Lower lobe of right lung (tissue), 2 donors: ENCODE data around the gene ACTG2. TPM values are rescaled to one million over a fixed set of nuclear protein-coding genes. Genes with fewer than 3 reads are reported as not detected.

Experiments used
- ATAC-seq, 2 donors: fragments of 200-7000 bp; cut with Tn5 transposase; one replicate each; pipeline ENCODE4 v1.9.1; 2020 to 2022; ENCODE audit warnings: mild to moderate bottlenecking in 2 of 2, moderate library complexity in 2 of 2
- DNase-seq: peaks from one replicate; pipeline ENCODE4 v3.0.0-alpha.2; 2020
- H3K27ac ChIP-seq: fragments of 200-600 bp; one replicate; pipeline ENCODE4 v1.8.0; 2022
- H3K27me3 ChIP-seq: fragments of 200-600 bp; one replicate; pipeline ENCODE4 v1.8.0; 2022; ENCODE audit warnings: low read depth
- H3K36me3 ChIP-seq: fragments of 200-600 bp; one replicate; pipeline ENCODE4 v1.8.0; 2022; ENCODE audit warnings: mild to moderate bottlenecking
- H3K4me1 ChIP-seq: fragments of 200-600 bp; one replicate; pipeline ENCODE4 v1.8.0; 2022
- H3K4me3 ChIP-seq: fragments of 200-600 bp; one replicate; pipeline ENCODE4 v1.8.0; 2022; ENCODE audit warnings: mild to moderate bottlenecking
- H3K9me3 ChIP-seq: fragments of 200-600 bp; one replicate; pipeline ENCODE4 v1.8.0; 2022
- intact Hi-C: fragments of 100-400 bp; cut with DNase I; formaldehyde crosslinking; loops from one replicate; pipeline ENCODE4 v1.11.0; 2022
- total RNA-seq: library from RNA; stranded (reverse); fragmentation: NEBNext Ultra II Directional; extraction: Animal tissue kit (Norgen Biotek cat#: 25700); gene quantifications from one replicate; pipeline ENCODE4 v1.2.1, GENCODE V29; 2021
- TF ChIP-seq, protein P1 (sequence below): fragments of 200-600 bp; IDR thresholded peaks from one replicate; pipeline ENCODE4 v1.8.0; 2022; ENCODE audit warnings: antibody characterized with exemption, mild to moderate bottlenecking
- donor health status: DM: no; HTN: yes; CAD: no; lungs with severe emphysema.

Gene ACTG2
- total RNA-seq, 1 donor from 2014 or later = 22.2 TPM

DNA sequence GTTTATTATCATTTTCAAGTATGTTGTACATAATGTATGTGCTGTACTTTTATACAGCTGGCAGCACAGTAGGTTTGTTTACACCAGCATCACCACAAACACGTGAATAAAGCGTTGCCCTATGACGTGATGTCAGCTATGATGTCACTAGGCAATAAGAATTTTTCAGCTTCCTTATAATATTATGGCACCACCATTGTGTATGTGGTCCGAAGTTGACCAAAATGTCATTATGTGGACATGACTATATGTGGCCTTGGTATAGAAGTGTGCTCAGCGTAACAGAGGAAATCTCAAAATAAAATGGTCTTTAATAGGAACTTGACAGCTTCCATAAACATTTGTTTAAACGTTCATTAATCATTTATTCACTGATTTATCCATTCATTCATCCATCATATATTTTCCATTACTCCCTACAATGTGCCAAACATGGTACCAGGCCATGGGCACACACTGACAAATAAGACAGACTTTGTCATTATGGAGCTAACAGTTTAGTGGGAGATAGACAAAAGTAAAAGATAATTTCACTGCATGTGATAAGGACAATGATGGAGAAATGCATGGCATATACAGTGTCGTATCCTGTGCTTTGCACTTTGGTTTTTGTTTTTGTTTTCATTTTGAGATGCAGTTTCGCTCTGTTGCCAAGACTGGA is 18.9 kb downstream of the ACTG2 start:
- TF ChIP-seq, protein P1, sequence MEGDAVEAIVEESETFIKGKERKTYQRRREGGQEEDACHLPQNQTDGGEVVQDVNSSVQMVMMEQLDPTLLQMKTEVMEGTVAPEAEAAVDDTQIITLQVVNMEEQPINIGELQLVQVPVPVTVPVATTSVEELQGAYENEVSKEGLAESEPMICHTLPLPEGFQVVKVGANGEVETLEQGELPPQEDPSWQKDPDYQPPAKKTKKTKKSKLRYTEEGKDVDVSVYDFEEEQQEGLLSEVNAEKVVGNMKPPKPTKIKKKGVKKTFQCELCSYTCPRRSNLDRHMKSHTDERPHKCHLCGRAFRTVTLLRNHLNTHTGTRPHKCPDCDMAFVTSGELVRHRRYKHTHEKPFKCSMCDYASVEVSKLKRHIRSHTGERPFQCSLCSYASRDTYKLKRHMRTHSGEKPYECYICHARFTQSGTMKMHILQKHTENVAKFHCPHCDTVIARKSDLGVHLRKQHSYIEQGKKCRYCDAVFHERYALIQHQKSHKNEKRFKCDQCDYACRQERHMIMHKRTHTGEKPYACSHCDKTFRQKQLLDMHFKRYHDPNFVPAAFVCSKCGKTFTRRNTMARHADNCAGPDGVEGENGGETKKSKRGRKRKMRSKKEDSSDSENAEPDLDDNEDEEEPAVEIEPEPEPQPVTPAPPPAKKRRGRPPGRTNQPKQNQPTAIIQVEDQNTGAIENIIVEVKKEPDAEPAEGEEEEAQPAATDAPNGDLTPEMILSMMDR = no peak
- no peaks in the 10 kb centered on the region for H3K36me3 ChIP-seq
- no peaks in the 10 kb centered on the region for H3K27me3 ChIP-seq
- no peak overlapping the region for H3K27ac ChIP-seq
- no peak overlapping the region for H3K4me3 ChIP-seq
- no peaks in the 10 kb centered on the region for H3K4me1 ChIP-seq
- no peaks in the 10 kb centered on the region for H3K9me3 ChIP-seq
- ATAC-seq = no peak
- no peak for DNase-seq
- intact Hi-C loops = no loop called here

DNA sequence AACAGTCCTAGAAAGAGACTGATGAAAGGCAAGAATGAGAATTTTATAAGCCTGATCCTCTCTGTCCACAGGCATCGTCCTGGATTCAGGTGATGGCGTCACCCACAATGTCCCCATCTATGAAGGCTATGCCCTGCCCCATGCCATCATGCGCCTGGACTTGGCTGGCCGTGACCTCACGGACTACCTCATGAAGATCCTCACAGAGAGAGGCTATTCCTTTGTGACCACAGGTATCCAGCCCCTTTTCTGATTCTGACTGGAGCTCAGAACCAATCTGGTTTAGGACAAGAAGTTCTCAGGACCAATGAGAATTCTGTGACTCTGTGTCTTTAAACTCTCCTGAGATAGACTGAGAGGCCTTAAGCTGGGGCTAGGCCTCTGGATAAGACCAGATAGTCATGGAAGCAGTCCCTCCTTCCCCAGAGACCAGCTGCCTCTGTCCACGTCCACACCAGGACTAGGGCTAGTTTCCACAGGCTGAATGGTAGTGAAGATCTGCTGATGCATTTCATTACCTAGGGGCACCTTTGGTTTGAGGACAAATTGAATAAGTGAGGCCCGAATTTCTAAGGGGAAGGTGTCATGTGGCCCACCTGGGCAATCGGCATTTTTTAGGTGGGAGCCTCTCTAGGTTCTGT is 20.7 kb downstream of the ACTG2 start:
- ATAC-seq (no peak), DNase-seq (no peak)
- Histone ChIP-seq H3K36me3 (no peaks in the 10 kb centered on the region), H3K27me3 (no peaks in the 10 kb centered on the region), H3K27ac (no peak overlapping the region), H3K9me3 (no peaks in the 10 kb centered on the region), H3K4me3 (no peak overlapping the region), H3K4me1 (no peaks in the 10 kb centered on the region)
- intact Hi-C loops = no loop called here
- TF ChIP-seq, protein P1 = no peak

DNA sequence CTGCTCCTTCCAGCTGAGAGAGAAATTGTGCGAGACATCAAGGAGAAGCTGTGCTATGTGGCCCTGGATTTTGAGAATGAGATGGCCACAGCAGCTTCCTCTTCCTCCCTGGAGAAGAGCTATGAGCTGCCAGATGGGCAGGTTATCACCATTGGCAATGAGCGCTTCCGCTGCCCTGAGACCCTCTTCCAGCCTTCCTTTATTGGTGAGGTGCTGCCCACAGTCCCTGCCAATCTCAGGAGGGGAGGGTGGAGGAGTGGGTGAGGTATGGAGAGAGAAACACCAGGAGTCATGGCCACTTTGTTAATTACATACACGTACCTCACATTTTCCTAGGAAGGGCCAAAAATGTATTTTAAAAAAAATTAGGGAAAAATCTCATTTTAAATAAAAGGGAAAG is 21.9 kb downstream of the ACTG2 start:
- H3K4me1 ChIP-seq = no peaks in the 10 kb centered on the region
- H3K27me3 ChIP-seq = no peaks in the 10 kb centered on the region
- H3K9me3 ChIP-seq = no peaks in the 10 kb centered on the region
- DNase-seq (no peak), ATAC-seq (no peak)
- H3K27ac ChIP-seq = no peak overlapping the region
- TF ChIP-seq, protein P1 = no peak
- H3K4me3 ChIP-seq = no peak overlapping the region
- intact Hi-C loops = no loop called here
- H3K36me3 ChIP-seq = no peaks in the 10 kb centered on the region

DNA sequence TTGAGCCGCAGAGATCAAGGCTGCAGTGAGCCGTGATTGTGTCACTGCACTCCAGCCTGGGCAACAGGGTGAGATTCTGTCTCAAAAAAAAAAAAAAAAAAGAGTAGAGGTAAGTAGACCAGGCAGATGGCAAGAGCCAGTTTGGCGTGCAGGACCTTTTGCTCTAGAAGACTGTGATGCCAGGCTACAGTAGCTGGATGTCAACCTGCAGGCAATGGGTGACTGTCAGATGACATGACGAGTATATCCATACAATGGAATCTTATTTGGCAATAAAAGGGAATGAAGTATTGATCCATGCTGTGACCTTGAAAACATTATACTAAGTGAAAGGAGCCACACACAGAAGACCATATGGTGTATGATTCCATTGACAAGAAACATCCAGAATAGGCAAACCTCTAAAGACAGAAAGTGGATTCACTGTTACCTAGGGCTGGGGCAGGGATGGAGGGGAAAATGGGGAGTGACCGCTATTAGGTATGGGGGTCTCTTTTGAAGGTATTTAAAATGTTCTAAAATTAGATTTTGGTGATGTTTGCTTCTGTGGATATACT is 22.7 kb downstream of the ACTG2 start:
- no peak for ATAC-seq
- no peaks in the 10 kb centered on the region for H3K36me3 ChIP-seq
- H3K4me1 ChIP-seq = no peaks in the 10 kb centered on the region
- H3K27me3 ChIP-seq = no peaks in the 10 kb centered on the region
- H3K4me3 ChIP-seq = no peak overlapping the region
- no peaks in the 10 kb centered on the region for H3K9me3 ChIP-seq
- intact Hi-C loops = no loop called here
- DNase-seq = no peak
- no peak overlapping the region for H3K27ac ChIP-seq
- TF ChIP-seq, protein P1 = no peak

DNA sequence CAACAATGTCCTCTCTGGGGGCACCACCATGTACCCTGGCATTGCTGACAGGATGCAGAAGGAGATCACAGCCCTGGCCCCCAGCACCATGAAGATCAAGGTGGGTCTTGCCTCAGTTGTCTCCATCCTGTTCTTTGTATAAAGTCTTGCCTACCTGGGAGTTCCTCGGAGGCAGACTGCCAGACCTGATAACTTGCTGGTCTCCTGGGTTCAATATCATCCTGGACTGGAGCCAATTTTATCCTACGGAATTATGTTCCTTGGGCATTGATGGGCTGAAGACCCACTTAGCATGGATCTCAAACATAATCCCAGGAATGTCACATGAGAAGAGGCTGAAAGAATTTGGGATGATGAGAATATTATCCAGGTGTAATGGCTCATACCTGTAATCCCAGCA is 23.9 kb downstream of the ACTG2 start:
- Histone ChIP-seq H3K36me3 (no peaks in the 10 kb centered on the region), H3K4me3 (no peak overlapping the region), H3K27ac (no peak overlapping the region), H3K9me3 (no peaks in the 10 kb centered on the region), H3K4me1 (no peaks in the 10 kb centered on the region), H3K27me3 (no peaks in the 10 kb centered on the region)
- intact Hi-C loops = no loop called here
- DNase-seq (no peak), ATAC-seq (no peak)
- TF ChIP-seq, protein P1 = no peak
